ENCODE measurements around the gene SOAT1.
"Not testable (repeated sequence)": the region's sequence is repeated elsewhere in the genome, so short reads cannot be mapped to it uniquely, and the experiment has no call there.

Gene SOAT1

GRCh38 chr1:179293340-179294327, at the start of gene SOAT1:
TSS of gene SOAT1 (plus strand) at chr1:179293797. CDS start at chr1:179302685, 8,888 bp downstream.
- DNase-seq (ENCODE audit: low read depth): peak; percentile 91

- not testable (repeated sequence) for DNase-seq (ENCODE audit: low read depth)
Observed at GRCh38 chr1:179245426-179245825, 48.2 kb upstream of the SOAT1 start.

DNA sequence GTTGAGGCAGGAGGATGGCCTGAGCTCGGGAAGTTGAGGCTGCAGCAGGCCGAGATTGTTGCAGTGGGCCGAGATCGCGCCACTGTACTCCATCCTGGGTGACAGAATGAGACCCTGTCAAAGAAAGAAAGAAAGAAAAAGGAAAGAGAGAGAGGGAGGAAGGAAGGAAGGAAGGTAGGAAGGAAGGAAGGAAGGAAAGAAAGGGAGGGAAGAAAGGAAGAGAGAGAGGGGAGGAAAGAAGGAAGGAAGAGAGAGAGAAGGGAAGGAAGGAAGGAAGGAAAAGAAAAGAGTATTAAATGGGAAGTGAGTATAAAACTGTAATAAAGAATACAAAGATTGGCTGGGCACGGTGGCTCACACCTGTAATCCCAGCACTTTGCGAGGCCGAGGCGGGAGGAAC, 45.7 kb upstream of the SOAT1 start:
- no peak for DNase-seq (ENCODE audit: low read depth)

DNA sequence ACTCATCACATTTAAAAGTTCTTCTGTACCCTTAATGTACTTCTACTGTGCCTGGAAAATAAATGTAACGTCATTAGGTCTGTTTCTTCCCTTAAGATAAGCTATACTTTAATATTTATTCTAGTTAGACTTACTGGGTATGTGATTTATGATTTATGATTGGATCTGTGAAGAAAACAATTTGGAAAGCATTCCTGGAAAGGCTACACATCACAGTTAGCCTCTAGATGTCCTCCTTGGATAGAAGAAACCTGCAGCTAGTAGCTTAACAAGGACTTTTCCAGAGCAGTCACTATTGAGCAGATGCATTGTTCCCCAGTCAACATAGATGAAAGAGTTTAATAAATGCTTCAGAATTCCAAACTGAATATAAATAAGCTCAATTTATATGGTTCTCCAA, 41.9 kb upstream of the SOAT1 start:
- DNase-seq (ENCODE audit: low read depth): no peak

GRCh38 chr1:179252606-179253005, 41.0 kb upstream of the SOAT1 start:
- no peak for DNase-seq (ENCODE audit: low read depth)

GRCh38 chr1:179253286-179253972, 40.2 kb upstream of the SOAT1 start:
- DNase-seq (ENCODE audit: low read depth): no peak

DNA sequence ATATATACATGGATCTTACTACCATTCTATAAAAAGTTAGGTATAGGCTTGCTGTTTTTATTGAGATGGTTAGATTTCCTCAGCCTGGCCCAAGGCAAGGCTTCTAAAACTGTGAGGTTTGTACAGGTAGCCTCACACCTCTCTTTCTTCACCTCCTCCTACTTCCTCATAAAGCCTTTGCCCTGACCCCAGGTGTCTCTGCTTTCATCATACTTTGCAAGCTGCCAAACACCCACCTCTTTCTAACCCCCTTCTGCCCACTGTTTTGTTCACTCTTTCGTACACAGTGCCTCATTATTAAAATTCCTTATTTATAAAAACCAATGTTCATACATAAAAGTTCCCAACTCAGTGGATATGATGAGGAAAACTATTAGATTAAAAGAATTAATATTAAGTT, 31.4 kb upstream of the SOAT1 start:
- DNase-seq (ENCODE audit: low read depth): no peak

DNA sequence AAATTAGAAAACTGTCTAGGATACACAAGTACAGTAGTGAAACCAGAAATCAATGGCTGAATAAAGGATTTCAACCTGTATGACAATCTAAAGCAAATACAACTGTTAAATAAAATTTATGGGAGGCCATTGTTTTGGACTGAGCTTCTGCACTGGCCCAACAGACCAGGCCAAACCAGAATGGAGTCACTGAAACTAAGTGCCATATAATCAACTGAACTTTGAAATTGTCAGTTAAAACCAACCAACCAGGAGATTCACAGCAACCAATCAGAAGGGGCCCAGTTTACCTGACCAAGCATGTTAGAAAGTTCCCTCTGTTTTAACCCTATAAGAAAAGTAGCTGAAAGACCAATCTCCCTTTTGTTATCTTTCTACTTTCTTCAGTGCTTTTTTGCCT, 30.5 kb upstream of the SOAT1 start:
- DNase-seq (ENCODE audit: low read depth): no peak

DNA sequence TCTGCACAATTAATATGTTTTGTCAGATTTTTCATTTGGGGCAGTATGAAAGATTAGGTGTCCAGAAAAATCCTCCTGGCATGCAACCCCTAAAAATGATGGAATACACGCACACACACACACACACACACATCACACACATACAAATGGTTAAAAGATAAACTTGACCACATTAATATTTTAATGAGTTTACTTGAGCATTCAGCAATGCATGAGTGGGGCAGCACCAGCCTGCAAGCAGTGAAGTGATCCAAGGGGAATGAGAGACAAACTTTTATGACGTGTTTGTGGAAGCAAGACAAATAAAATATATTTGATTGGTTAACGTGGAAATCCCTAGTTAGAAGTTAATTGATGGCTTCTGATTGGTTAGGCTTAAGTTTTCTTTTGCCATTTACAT, 29.1 kb upstream of the SOAT1 start:
- no peak for DNase-seq (ENCODE audit: low read depth)

DNA sequence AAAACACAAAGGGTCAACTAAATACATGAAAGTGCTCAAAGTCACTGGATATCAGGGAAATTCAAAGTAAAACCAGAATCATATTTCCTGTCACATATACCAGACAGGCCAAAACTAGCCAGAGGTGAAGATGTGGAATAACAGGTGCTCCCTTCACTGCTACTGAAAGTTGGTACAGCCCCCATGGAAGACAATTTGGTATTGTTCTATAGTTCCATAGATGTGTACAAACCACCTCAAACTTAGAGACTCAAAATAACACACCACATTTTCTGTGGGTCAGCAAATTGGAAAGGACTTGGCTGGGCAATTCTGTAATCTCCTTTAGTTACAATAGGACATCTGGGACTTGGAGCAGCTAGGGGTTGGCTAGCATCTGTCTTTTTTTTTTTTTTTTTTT, 24.5 kb upstream of the SOAT1 start:
- DNase-seq (ENCODE audit: low read depth): no peak

GRCh38 chr1:179274424-179274823, 19.2 kb upstream of the SOAT1 start:
- DNase-seq (ENCODE audit: low read depth): not testable (repeated sequence)

- DNase-seq (ENCODE audit: low read depth): no peak
Observed at GRCh38 chr1:179278920-179279319, 14.7 kb upstream of the SOAT1 start.

DNA sequence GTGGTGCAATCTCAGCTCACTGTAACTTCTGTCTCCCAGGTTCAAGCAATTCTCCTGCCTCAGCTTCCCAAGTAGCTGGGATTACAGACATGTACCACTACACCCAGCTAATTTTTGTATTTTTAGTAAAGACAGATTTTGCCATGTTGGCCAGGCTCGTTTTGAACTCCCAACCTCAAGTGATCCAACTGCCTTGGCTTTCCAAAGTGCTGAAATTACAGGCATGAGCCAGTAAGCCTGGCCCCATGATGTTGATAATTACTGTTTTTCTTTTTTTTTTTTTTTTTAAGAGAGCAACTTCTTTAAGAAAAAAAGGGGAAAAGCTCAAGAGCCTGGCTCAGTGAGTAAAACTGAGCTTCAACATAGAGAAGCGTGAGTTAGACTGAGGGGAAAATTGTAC, 9.6 kb upstream of the SOAT1 start:
- no peak for DNase-seq (ENCODE audit: low read depth)

GRCh38 chr1:179287946-179288345, 5.7 kb upstream of the SOAT1 start:
- no peak for DNase-seq (ENCODE audit: low read depth)

DNA sequence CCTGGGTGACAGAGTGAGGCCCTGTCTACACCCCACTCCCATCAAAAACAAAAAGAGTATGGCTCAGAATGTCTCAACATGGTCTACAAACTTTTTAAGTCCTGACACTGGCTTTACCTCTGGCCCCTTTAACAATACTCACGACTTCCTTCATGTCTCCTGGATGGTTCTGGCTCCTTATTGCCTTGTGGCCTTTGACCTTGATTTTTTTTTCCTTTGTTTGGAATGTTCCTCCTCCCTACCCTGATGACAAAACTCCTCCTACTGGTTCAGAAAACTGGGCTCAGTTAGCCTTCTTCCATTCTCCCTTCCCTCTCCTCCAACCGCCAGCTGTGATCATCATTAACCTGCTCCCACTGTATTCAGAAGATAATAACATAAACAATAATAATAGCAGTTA, 4.6 kb upstream of the SOAT1 start:
- DNase-seq (ENCODE audit: low read depth): no peak

DNA sequence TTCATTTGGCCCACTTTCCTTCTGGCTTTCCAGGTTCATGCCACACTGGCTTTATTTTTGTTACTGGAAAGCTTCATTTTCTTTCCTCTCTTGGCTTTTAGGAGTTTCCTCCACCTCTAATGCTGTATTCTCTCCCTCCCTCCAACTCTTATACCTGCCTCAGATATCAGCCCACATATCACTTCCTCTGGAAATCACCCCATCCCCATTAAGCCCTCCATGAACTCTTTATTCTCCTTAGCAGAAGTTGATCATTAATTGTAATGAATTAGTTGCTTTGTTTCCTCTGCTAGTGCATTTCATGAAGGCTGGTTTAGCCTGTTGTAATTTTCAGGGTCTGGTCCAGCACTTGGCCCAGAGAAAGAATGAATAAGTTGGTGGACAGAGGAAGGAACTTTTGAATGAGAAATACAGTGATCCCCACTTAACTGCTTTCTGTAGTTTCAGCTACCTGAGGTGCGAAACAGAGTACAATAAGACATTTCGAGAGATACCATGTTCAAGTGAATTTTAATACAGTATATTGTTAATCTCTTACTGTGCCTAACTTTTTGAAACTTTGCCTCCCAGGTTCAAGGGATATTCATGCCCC, 1.7 kb downstream of the SOAT1 start:
- no peak for DNase-seq (ENCODE audit: low read depth)

DNA sequence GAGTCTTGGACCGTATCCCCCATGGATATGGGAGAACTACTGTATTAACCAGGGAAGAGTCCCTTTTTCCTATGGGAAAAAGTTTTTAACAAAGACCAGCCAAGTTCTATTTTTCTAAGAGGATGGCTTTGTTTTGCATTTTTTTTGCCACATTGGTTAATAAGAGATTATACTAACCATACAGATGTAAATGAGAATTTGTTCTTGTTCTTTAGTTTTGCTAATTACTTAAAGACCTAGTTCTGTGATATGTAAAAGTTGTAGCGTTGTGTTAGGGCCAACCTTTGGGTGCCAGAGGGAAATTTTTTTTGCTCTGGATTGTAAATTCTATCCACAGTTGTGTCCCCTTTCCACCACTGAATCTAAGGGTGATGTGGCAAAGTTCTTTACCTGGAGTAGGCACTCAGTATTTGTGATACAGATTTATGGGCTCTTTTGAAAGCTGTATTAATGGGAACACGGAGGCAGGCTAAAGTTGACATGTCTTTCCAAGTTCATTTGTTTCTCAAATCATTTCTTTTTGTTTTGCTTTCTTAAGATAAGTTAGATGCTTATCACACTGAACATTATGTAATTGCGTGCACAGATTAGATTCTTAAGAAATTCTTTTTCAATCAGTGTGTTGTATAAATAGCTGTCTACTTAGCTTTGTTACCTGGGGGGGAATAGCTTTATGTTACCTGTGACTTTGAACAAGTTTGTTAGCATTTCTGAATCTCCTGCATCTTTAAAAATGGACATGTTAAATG, 2.9 kb downstream of the SOAT1 start:
- no peak for DNase-seq (ENCODE audit: low read depth)

DNA sequence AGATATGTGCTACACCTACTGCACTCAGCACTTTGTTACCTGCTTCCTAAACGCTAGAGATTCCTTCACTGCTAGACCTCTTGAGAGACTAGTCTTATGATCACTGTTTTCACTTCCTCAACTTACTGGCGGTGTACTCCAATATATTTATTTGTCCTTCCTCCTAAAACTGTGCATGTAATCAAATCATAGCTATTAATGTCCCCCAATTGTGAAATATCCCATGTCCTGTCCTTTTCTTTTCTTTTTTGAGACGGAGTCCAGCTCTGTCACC, 3.4 kb downstream of the SOAT1 start:
- no peak for DNase-seq (ENCODE audit: low read depth)

- DNase-seq (ENCODE audit: low read depth): no peak
Observed at GRCh38 chr1:179298952-179299351, 5.4 kb downstream of the SOAT1 start.

GRCh38 chr1:179300112-179300511, 6.5 kb downstream of the SOAT1 start:
- no peak for DNase-seq (ENCODE audit: low read depth)

- no peak for DNase-seq (ENCODE audit: low read depth)
Observed at GRCh38 chr1:179302070-179302469, 8.5 kb downstream of the SOAT1 start.

- DNase-seq (ENCODE audit: low read depth): no peak
Observed at GRCh38 chr1:179303200-179303785, 9.7 kb downstream of the SOAT1 start.
